Measurements from ENCODE around the gene GALM.
"Not testable (repeated sequence)": the region's sequence is repeated elsewhere in the genome, so short reads cannot be mapped to it uniquely, and the experiment has no call there.

GALM gene

GRCh38 chr2:38744399-38744780 lies 78.5 kb downstream of the GALM start:
- no peak for DNase-seq

DNA sequence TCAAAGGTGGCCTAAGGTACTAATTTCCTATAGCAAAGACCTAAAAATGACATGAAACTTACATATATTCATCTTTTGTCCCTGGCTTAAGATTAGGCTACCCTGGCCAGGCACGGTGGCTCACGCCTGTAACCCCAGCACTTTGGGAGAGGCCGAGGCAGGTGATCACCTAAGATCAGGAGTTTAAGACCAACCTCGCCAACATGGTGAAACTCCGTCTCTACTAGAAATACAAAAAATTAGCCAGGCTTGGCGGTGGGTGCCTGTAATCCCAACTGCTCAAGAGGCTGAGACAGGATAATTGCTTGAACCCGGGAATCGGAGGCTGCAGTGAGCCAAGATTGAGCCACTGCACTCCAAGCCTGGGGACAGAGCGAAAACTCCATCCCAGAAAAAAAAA lies 79.4 kb downstream of the GALM start:
- no peak for DNase-seq

DNA sequence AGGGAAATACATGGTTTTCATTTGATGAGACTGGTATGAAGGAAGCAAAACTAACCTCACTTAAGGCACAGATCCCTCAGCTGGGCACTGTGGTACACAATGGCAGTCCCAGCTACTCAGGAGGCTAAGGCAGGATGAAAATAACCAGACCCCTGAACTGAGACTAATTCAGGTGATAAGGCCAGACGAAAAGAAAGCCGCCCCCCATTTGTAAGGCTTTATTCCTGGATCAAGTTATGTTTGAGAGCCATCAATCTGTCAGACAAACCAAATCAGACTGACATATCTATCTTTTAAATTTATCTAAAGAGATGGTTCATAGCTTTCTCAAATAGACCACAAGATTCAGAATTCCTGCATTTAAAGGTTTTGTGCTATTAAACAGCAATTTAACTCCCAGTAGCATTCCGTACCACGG lies 81.1 kb downstream of the GALM start:
- DNase-seq = no peak

GRCh38 chr2:38747819-38748218 lies 81.9 kb downstream of the GALM start:
- DNase-seq = no peak

- no peak for DNase-seq
Measured at GRCh38 chr2:38748391-38748790, 82.5 kb downstream of the GALM start.

GRCh38 chr2:38748943-38749804 lies 83.3 kb downstream of the GALM start:
- no peak for DNase-seq

DNA sequence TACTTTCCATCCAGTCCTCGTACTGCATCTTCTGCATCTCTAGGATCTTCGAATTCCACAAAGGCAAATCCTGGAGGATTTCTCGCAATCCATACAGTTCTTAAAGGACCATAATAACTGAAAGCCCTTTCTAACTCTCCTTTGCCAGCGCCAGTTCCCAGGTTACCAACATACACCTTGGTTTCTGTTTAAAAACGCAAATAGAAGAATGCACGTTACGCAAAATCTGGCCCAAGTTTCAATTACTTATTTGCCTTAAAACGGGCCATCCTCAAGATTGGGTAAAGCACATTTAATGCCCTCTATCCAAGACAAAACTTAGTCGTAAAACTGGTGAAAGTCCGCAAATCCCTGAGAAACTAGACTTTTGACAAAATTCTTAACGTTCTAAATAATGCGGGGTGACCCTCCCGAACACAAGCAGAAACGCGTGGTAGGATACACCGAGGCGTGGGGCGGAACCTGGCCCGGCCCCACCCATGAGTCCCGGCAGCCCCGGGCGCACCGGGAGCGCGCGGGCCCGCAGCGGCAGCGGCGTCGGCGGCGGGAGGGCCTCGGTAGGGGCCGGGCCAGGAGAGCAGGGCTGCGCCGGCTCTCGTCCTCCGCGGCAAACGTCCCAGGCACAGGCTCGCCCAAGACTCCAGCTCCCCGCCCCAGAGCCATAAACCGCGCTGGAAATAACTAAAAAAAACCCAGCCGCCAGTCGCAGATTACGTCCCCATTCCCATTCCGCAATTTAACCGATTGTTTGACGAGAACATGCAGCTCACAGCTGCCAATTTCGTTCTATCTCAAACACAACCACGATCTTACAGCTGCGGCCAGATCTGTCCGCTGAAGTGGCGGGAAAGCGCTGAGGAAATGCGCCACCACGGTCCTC lies 84.3 kb downstream of the GALM start:
- DNase-seq = peak; percentile 56

GRCh38 chr2:38750891-38751595 lies 85.1 kb downstream of the GALM start, which contains the start of gene SRSF7:
SRSF7 (minus strand) TSS chr2:38751361; CDS start chr2:38751256, 105 bp downstream.
- peak; percentile 98 for DNase-seq

GRCh38 chr2:38751596-38752410 lies 85.9 kb downstream of the GALM start:
- DNase-seq = no peak

GRCh38 chr2:38754049-38754448 lies 88.1 kb downstream of the GALM start:
- no peak for DNase-seq

DNA sequence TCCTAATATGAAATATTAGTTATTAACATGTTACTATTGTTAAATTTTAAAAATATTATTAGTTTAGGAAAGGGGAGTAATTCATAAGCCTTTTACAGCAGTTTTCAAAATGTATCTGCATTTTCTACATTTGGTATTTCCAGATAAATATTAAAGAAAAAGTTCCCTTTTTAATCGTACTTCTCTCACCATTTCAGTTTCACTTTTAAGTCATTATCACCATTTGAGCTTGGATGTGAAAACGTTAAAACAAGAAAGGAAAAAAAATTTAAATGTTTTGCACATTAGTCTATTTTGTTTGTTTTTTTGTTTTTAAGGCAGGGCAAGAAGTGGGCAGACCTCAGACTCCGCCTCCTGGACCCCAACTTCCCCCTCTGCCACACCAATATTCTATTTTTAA lies 88.6 kb downstream of the GALM start:
- DNase-seq = no peak

- DNase-seq = not testable (repeated sequence)
Measured at GRCh38 chr2:38755891-38756290, 90.0 kb downstream of the GALM start.

GRCh38 chr2:38763228-38763627 lies 97.3 kb downstream of the GALM start:
- DNase-seq = no peak

GRCh38 chr2:38763728-38764127 lies 97.8 kb downstream of the GALM start:
- no peak for DNase-seq

GRCh38 chr2:38765149-38765548 lies 99.2 kb downstream of the GALM start:
- no peak for DNase-seq

DNA sequence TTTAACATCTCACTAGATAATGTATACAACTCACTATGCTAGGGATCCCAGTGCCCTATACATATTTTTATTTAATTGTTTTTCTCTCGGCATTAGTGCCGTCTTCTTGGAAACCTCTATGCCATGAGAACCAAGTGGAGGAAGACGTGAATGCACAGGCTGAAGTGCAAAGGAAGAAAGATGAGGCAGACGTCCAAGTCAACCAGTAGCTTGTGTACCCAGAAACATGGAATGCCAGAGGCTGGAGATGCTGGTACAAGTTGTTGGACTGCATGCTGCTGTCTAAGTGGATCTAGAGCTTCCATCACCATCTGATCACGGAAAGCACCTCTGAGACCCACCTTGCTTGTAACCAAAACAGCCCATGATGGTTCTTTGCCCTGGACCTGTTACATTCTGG lies 99.6 kb downstream of the GALM start:
- no peak for DNase-seq

DNA sequence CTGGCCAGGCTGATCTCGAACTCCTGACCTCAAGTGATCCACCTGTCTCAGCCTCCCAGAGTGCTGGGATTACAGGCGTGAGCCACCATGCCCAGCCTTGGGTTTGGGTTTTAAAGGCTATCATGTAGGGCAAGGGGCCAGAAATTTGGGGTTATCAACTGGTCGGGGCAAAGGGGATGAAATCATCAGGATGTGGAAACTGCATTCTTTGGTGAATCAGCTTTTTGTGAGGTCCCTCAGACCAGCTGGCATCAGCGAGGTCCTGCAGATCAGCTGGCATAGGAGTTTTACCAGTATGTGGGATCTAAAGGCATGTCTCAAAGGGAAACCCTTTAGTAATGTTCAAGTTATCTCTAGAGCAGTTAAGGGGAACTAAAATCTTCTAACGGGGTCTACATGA lies 105.7 kb downstream of the GALM start:
- no peak for DNase-seq

DNA sequence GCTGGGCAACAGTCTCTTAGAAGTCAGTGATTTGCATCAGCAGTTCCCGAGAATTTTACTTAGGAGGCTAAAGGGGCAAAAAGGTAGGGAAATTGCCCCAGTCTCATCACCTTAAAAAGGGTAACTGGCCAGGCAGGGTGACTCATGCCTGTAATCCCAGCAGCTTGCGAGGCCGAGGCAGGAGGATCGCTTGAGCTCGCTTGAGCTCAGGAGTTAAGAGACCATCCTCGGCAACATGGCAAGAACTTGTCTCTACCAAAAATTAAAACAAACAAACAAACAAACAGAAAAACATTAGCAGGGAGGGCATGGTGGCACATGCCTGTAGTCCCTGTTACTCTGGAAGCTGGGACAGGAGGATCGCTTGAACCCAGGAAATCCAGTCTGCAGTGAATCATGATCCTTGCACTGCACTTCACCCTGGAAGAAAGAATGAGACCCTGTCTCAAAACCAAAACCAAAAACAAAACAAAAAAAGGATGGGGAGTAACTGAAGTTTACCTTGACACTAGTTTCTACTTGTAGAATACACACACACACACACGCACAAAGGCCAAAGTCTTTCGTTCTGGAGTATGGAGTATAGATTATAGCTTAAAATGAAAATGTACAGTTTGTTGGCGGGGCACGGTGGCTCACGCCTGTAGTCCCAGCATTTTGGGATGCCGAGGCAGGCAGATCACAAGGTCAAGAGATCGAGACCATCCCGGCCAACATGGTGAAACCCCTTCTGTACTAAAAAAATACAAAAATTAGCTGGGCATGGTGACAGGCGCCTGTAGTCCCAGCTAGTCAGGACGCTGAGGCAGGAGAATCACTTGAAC lies 109.4 kb downstream of the GALM start:
- no peak for DNase-seq

DNA sequence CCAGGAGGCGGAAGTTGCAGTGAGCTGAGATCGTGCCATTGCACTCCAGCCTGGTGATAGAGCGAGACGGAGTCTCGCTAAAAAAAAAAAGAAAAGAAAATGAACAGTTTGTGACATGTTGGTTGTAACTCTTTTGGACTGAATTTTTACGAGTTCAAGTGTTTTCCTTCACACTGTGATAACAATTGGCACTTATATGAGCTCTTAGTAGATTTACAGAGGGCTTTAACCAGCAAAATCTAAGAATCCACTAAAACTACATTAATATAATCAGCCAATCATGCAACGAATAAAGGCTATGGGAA lies 110.0 kb downstream of the GALM start:
- no peak for DNase-seq

DNA sequence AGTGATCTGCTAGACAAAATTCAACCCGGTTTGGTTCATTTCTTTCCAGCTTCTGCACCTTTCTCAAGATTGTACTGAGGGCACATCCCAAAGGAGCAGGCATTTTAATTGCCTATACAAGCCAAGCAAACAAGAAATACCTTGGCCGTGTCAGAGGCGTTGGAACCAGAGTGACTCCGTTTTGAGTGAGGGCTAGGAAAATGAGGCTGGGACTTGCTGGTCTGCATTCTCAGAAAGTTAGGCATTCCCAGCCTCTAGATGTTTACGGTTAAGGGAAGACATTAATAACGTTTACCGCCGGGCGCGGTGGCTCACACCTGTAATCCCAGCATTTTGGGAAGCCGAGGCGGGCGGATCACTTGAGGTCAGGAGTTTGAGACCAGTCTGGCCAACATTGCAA lies 110.6 kb downstream of the GALM start:
- DNase-seq = no peak

GRCh38 chr2:38778687-38779082 lies 112.8 kb downstream of the GALM start:
- no peak for DNase-seq

DNA sequence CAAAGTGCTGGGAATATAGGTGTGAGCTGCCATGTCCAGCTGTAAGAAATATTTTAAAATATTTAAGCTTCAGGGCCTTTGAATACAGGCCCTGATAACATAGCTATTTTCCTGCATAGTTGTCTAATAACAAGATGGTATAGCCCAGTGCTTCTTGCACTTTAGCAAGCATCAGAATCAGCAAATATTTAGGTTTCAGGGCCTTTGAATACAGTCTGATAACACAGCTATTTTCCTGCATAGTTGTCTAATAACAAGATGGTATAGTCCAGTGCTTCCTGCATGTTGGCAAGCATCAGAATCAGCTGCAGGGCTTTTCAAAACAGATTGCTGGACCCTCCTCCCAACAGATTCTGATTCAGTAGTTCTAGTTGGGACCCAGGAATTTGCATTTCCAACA lies 117.7 kb downstream of the GALM start:
- no peak for DNase-seq

Data from activated CD8-positive, alpha-beta memory T cell treated with anti-CD3 and anti-CD28 coated beads, Interleukin-2, amount 50 U/mL, for 4 hours (primary cell).